Fibroblast of lung (primary cell): ENCODE data around the gene ITPRID1. TPM values are rescaled to one million over a fixed set of nuclear protein-coding genes. Genes with fewer than 3 reads are reported as not detected.

Source experiments
- DNase-seq, 2 donors: peaks; one replicate each; pipeline versions ENCODE4 v3.0.0 to v3.0.0-alpha.2; 2010; ENCODE audit warnings: low read depth in 2 of 2
- H2AFZ ChIP-seq: 2 replicates; pipeline ENCODE4 v1.5.1; 2012; ENCODE audit warnings: low read length, control low read depth, inconsistent platforms
- H3K27ac ChIP-seq: 2 replicates; pipeline ENCODE4 v1.5.1; 2011; ENCODE audit warnings: low read length, control low read depth; ENCODE audit not compliant: insufficient read depth
- H3K27me3 ChIP-seq: 2 replicates; pipeline ENCODE4 v1.5.1; 2011; ENCODE audit warnings: mild to moderate bottlenecking, low read length; ENCODE audit not compliant: control insufficient read depth, insufficient read depth
- H3K36me3 ChIP-seq: 2 replicates; pipeline ENCODE4 v1.5.1; 2011; ENCODE audit warnings: low read length; ENCODE audit not compliant: control insufficient read depth, insufficient read depth
- H3K4me1 ChIP-seq: 2 replicates; pipeline ENCODE4 v1.5.1; 2011; ENCODE audit warnings: low read length; ENCODE audit not compliant: control insufficient read depth, insufficient read depth; ENCODE audit errors: extremely low read depth
- H3K4me2 ChIP-seq: 2 replicates; pipeline ENCODE4 v1.5.1; 2011; ENCODE audit warnings: low read length, control low read depth; ENCODE audit not compliant: insufficient read depth; ENCODE audit errors: extremely low read depth
- H3K4me3 ChIP-seq, 4 experiments: fragments of 200-600 bp in 1 of 4; sonication (generic) in 1 of 4; replicated peaks in 1 of 4; 2 replicates each; pipeline ENCODE4 v1.5.1; 2011 to 2016; ENCODE audit warnings: low read length in 4 of 4, low read depth in 3 of 4, mild to moderate bottlenecking in 3 of 4, control low read depth in 2 of 4, inconsistent platforms in 1 of 4, mixed read lengths in 1 of 4; ENCODE audit not compliant: insufficient read depth in 1 of 4; ENCODE audit errors: control extremely low read depth in 1 of 4
- H3K79me2 ChIP-seq: 2 replicates; pipeline ENCODE4 v1.5.1; 2012; ENCODE audit warnings: mild to moderate bottlenecking, low read length, inconsistent platforms; ENCODE audit not compliant: control insufficient read depth, insufficient read depth
- H3K9ac ChIP-seq: 2 replicates; pipeline ENCODE4 v1.5.1; 2011; ENCODE audit warnings: mild to moderate bottlenecking, low read length, control low read depth; ENCODE audit not compliant: insufficient read depth
- H3K9me3 ChIP-seq: 2 replicates; pipeline ENCODE4 v1.5.1; 2012; ENCODE audit warnings: low read depth, low read length; ENCODE audit not compliant: control insufficient read depth, insufficient read depth
- H4K20me1 ChIP-seq: 2 replicates; pipeline ENCODE4 v1.5.1; 2011; ENCODE audit warnings: low read length; ENCODE audit not compliant: control insufficient read depth, insufficient read depth; ENCODE audit errors: extremely low read depth
- CTCF ChIP-seq, 2 donors: IDR thresholded peaks in 1 of 2; conservative IDR thresholded peaks in 1 of 2; 1 replicate in 1 of 2; 2 replicates in 1 of 2; pipeline ENCODE4 v1.5.1; 2011 to 2012; ENCODE audit warnings: low read length in 2 of 2, control low read depth in 1 of 2, inconsistent platforms in 1 of 2, low read depth in 1 of 2, mild to moderate bottlenecking in 1 of 2
- EZH2 ChIP-seq: IDR thresholded peaks from 2 replicates; pipeline ENCODE4 v1.5.1; 2012; ENCODE audit warnings: low read length, control low read depth, mild to moderate bottlenecking; ENCODE audit errors: missing control alignments
- polyA plus RNA-seq, 2 donors: library from polyadenylated mRNA; depleted of rRNA in 1 of 2; stranded (reverse) in 1 of 2; unstranded in 1 of 2; fragments of >200 nt; gene quantifications; 2 replicates each; pipeline ENCODE4 v1.2.1, GENCODE V29; 2011 to 2012; ENCODE audit warnings: missing spikeins in 1 of 2
- total RNA-seq: library from RNA; depleted of rRNA; stranded (reverse); fragments of >200 nt; gene quantifications from 2 replicates; pipeline ENCODE4 v1.2.1, GENCODE V29; 2014

ITPRID1 gene
- total and polyA plus RNA-seq, 2 donors (not counting 1 experiment from before 2014, with no cell fraction given): not detected

- H3K4me1 ChIP-seq: no peaks in the 10 kb centered on the region
- no peak for DNase-seq
- H3K9me3 ChIP-seq: no peaks in the 10 kb centered on the region
- no peaks in the 10 kb centered on the region for H4K20me1 ChIP-seq
- H3K4me3 ChIP-seq: no peak overlapping the region
- H3K27ac ChIP-seq: no peak overlapping the region
- no peak overlapping the region for H3K9ac ChIP-seq
- no peak overlapping the region for H3K4me2 ChIP-seq
- no peaks in the 10 kb centered on the region for H3K27me3 ChIP-seq
- no peaks in the 10 kb centered on the region for H3K79me2 ChIP-seq
- TF ChIP-seq CTCF (conservative IDR thresholded peaks at IDR 0.05 in 1 of 2, IDR thresholded peaks at IDR 0.05 in 1 of 2; ENCODE audit: low read depth in 1 of 2, low read length in 2 of 2): no peak
- TF ChIP-seq EZH2: no peak
- no peaks in the 10 kb centered on the region for H3K36me3 ChIP-seq
- H2AFZ ChIP-seq: no peak overlapping the region
These were observed 155.6 kb downstream of the ITPRID1 start for GRCh38 chr7:31669461-31669860.

- H3K4me1 ChIP-seq: no peaks in the 10 kb centered on the region
- no peak for DNase-seq
These were observed 165.8 kb downstream of the ITPRID1 start for GRCh38 chr7:31679574-31680305.

More at GRCh38 chr7:31679574-31680305, 165.8 kb downstream of the ITPRID1 start:
- H3K79me2 ChIP-seq: no peaks in the 10 kb centered on the region
- no peaks in the 10 kb centered on the region for H3K36me3 ChIP-seq
- no peaks in the 10 kb centered on the region for H3K9me3 ChIP-seq
- no peaks in the 10 kb centered on the region for H4K20me1 ChIP-seq
- no peak for TF ChIP-seq EZH2
- no peak for TF ChIP-seq CTCF (conservative IDR thresholded peaks at IDR 0.05 in 1 of 2, IDR thresholded peaks at IDR 0.05 in 1 of 2; ENCODE audit: low read depth in 1 of 2, low read length in 2 of 2)
- H3K27me3 ChIP-seq: no peaks in the 10 kb centered on the region
- no peak overlapping the region for H3K9ac ChIP-seq
- no peak overlapping the region for H3K4me3 ChIP-seq
- no peak overlapping the region for H3K4me2 ChIP-seq
- H3K27ac ChIP-seq: no peak overlapping the region
- H2AFZ ChIP-seq: no peak overlapping the region
